HG02759 (cell line): ENCODE data around the gene ZFP28.

ENCODE experiments used
- ATAC-seq: cut with Tn5 transposase; IDR thresholded peaks from one replicate; pipeline ENCODE4 v1.9.1; 2021; ENCODE audit warnings: mild to moderate bottlenecking, moderate library complexity; ENCODE audit not compliant: unreplicated experiment

ZFP28 gene

DNA sequence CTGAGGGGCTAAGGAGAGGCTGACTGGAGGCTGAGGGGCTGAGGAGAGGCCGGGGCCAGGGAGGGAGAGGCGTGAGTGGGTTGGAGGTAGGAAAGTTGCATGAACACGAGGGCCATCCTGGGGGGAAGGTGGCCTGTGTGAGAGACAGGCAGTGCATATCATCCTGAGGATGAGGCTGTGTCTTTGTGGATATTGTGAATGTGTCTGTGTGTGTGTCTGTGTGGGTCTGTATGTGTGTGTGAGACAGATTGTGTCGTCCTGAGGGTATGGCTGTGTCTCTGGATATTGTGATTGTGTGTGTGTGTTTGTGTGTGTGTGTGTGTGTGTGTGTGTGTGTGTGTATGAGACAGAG, 56.8 kb downstream of the ZFP28 start:
- ATAC-seq: peak; percentile 27

GRCh38 chr19:56596676-56597075, 57.9 kb downstream of the ZFP28 start:
- ATAC-seq: no peak

- ATAC-seq: no peak
Observed at GRCh38 chr19:56597696-56598095, 58.9 kb downstream of the ZFP28 start.

DNA sequence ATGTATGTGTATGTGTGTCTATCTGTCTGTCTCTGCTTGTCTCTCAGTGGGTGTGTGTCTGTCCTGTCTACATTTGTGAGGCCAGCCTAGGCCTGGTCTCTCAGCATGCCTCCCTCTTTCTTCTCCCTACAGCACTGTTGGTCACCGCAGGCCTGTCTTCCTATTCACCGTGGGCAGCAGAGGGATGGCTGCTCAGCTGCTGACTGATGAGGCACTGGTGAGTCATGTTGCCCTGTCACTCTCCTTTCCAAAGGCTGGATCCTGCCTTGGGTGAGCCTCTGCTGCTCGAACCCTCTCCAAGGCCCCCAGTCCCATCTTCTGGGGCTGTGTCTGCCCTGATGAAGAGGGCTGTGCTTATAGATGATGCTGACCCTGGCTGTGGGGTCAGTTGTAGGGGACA, 62.6 kb downstream of the ZFP28 start:
- no peak for ATAC-seq

GRCh38 chr19:56603829-56604228, 65.1 kb downstream of the ZFP28 start:
- no peak for ATAC-seq
